SW480 (cell line): ENCODE data around the gene FGGY.

Experiments used
- DNase-seq: peaks from one replicate; pipeline ENCODE4 v3.0.0-alpha.2; 2016; ENCODE audit warnings: low spot score

The FGGY gene

GRCh38 chr1:59768792-59769735 lies 472.2 kb downstream of the FGGY start:
- DNase-seq, result no peak

GRCh38 chr1:59769736-59770095 lies 472.8 kb downstream of the FGGY start:
- DNase-seq, result peak; percentile 1

GRCh38 chr1:59771361-59771760 lies 474.5 kb downstream of the FGGY start:
- DNase-seq, result no peak

- no peak for DNase-seq
Observed at GRCh38 chr1:59775480-59775879, 478.6 kb downstream of the FGGY start.

GRCh38 chr1:59776960-59777852 lies 480.3 kb downstream of the FGGY start:
- no peak for DNase-seq

GRCh38 chr1:59779949-59780348 lies 483.1 kb downstream of the FGGY start:
- no peak for DNase-seq

- no peak for DNase-seq
Observed at GRCh38 chr1:59788825-59789224, 491.9 kb downstream of the FGGY start.

GRCh38 chr1:59798600-59798999 lies 501.7 kb downstream of the FGGY start:
- no peak for DNase-seq

- DNase-seq, result no peak
Observed at GRCh38 chr1:59803458-59804038, 506.7 kb downstream of the FGGY start.

GRCh38 chr1:59804301-59804700 lies 507.4 kb downstream of the FGGY start:
- DNase-seq, result no peak

- no peak for DNase-seq
Observed at GRCh38 chr1:59805554-59805953, 508.7 kb downstream of the FGGY start.
